K562 (cell line): ENCODE results near the gene CNOT6L. TPM values are rescaled to one million over a fixed set of nuclear protein-coding genes. Genes with fewer than 3 reads are reported as not detected.
A peak's percentile ranks its signal among the peaks of the same experiment; 100 is the strongest.

Experiments used
- C11orf30 ChIP-seq: fragments of 450-650 bp; IDR thresholded peaks from 2 replicates; pipeline ENCODE4 v1.6.1; 2016; ENCODE audit warnings: low read depth, mild to moderate bottlenecking
- CBFB ChIP-seq: sonication (generic); formaldehyde crosslinking; IDR thresholded peaks from 2 replicates; pipeline ENCODE4 v1.4.0; 2020; ENCODE audit warnings: mild to moderate bottlenecking, missing genetic modification reagents
- ETV1 ChIP-seq: fragments of 450-650 bp; conservative IDR thresholded peaks from 2 replicates; pipeline ENCODE4 v1.6.1; 2016; ENCODE audit warnings: missing genetic modification characterization, control low read depth, low read depth, missing compliant biosample characterization
- NR3C1 ChIP-seq: sonication (generic); formaldehyde crosslinking; IDR thresholded peaks from 2 replicates; pipeline ENCODE4 v1.8.1; 2022; ENCODE audit warnings: missing genetic modification reagents
- SIN3A ChIP-seq, 2 experiments: fragments of 150-350 bp in 1 of 2; IDR thresholded peaks; 2 replicates each; pipeline ENCODE4 v1.6.1; 2011 to 2016; ENCODE audit warnings: borderline replicate concordance in 2 of 2, low read depth in 2 of 2, low read length in 2 of 2, mild to moderate bottlenecking in 2 of 2, moderate library complexity in 2 of 2; ENCODE audit not compliant: control insufficient read depth in 1 of 2
- XRCC3 ChIP-seq: fragments of 450-650 bp; IDR thresholded peaks from 2 replicates; pipeline ENCODE4 v1.6.1; 2017; ENCODE audit warnings: mild to moderate bottlenecking, moderate library complexity
- ZC3H4 ChIP-seq: sonication (generic); formaldehyde crosslinking; IDR thresholded peaks from 2 replicates; pipeline ENCODE4 v1.9.0; 2021; ENCODE audit warnings: missing genetic modification reagents, borderline replicate concordance
- polyA plus RNA-seq, 8 experiments: library from polyadenylated mRNA; depleted of rRNA in 4 of 8; stranded (reverse) in 5 of 8; unstranded in 3 of 8; fragments of >200 nt; fragmentation: Nextera tagmentation in 2 of 8; fragmentation: Illumina TruSeq in 1 of 8; extraction: Ambion mirVana in 2 of 8; extraction: Trizol in 1 of 8; gene quantifications; 2 replicates each; pipeline versions ENCODE4 v1.2.1 to v1.2.3, GENCODE V29; 2011 to 2014; ENCODE audit warnings: inconsistent platforms in 1 of 8, missing spikeins in 1 of 8
- total RNA-seq, 7 experiments: library from RNA; depleted of rRNA in 6 of 7; stranded (reverse); fragments of >200 nt in 6 of 7; fragmentation: Illumina TruSeq in 2 of 7; extraction: Trizol in 2 of 7; gene quantifications; 2 replicates each; pipeline versions ENCODE4 v1.2.1 to v1.2.3, GENCODE V29; 2011 to 2021; ENCODE audit warnings: low replicate concordance in 1 of 7
- TF ChIP-seq, protein P1 (sequence below): fragments of 450-650 bp; IDR thresholded peaks from 2 replicates; pipeline ENCODE4 v1.6.1; 2016; ENCODE audit warnings: borderline replicate concordance
- TF ChIP-seq, protein P2 (sequence below): fragments of 450-650 bp; formaldehyde crosslinking; IDR thresholded peaks from 2 replicates; pipeline ENCODE4 v1.4.0; 2020; ENCODE audit warnings: mild to moderate bottlenecking, moderate library complexity
- TF ChIP-seq, protein P3 (sequence below): IDR thresholded peaks from 2 replicates; pipeline ENCODE4 v1.6.1; 2011; ENCODE audit warnings: borderline replicate concordance, low read depth, mild to moderate bottlenecking, moderate library complexity, low read length; ENCODE audit not compliant: insufficient read depth, poor library complexity, severe bottlenecking
- TF ChIP-seq, protein P4 (sequence below): fragments of 450-650 bp; formaldehyde crosslinking; IDR thresholded peaks from 2 replicates; pipeline ENCODE4 v1.4.0; 2020; ENCODE audit warnings: mild to moderate bottlenecking

Gene CNOT6L
- total and polyA plus RNA-seq, 9 of the 15 experiments (the other 6 are each of a cell fraction or from before 2014, with no cell fraction given): 3.7 to 27.9 (median 6.5) TPM

DNA sequence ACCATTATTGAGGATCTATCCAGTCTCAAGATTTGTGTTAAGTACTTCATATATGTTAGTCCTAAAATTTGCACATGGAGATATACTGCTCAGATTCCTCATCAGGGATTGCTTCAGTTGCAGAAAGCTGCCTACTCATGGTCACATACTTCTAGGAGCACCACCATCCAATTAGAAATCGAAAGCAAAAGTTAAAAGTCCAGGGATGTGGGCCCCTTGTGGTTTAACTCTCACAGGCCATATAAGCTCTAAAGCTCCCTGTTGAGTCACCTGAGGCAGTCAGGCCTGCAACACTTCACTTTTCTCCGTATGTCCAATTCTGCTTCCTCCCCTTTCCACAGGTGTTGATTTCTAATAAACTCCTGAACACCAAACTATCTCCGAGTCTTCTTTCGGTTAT, 84.2 kb downstream of the CNOT6L start (continued):
- TF ChIP-seq, protein P1, sequence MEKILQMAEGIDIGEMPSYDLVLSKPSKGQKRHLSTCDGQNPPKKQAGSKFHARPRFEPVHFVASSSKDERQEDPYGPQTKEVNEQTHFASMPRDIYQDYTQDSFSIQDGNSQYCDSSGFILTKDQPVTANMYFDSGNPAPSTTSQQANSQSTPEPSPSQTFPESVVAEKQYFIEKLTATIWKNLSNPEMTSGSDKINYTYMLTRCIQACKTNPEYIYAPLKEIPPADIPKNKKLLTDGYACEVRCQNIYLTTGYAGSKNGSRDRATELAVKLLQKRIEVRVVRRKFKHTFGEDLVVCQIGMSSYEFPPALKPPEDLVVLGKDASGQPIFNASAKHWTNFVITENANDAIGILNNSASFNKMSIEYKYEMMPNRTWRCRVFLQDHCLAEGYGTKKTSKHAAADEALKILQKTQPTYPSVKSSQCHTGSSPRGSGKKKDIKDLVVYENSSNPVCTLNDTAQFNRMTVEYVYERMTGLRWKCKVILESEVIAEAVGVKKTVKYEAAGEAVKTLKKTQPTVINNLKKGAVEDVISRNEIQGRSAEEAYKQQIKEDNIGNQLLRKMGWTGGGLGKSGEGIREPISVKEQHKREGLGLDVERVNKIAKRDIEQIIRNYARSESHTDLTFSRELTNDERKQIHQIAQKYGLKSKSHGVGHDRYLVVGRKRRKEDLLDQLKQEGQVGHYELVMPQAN: 0 out of 2 replicates have a peak, but pooled peaks have one; percentile 40
- TF ChIP-seq NR3C1 (CRISPR knock-in tag) (no peak), XRCC3 (no peak), ZC3H4 (CRISPR knock-in tag) (no peak), ETV1 (tag) (no peak), CBFB (CRISPR knock-in tag) (no peak), C11orf30 (peak; percentile 88), SIN3A (IDR thresholded peaks at IDR 0.05; ENCODE audit: borderline replicate concordance in 2 of 2, control insufficient read depth in 1 of 2, low read depth in 2 of 2, low read length in 2 of 2) (peak in 1 of 2 experiments; percentile 55; a peak in 1 of 4 replicates)
- TF ChIP-seq, protein P2, sequence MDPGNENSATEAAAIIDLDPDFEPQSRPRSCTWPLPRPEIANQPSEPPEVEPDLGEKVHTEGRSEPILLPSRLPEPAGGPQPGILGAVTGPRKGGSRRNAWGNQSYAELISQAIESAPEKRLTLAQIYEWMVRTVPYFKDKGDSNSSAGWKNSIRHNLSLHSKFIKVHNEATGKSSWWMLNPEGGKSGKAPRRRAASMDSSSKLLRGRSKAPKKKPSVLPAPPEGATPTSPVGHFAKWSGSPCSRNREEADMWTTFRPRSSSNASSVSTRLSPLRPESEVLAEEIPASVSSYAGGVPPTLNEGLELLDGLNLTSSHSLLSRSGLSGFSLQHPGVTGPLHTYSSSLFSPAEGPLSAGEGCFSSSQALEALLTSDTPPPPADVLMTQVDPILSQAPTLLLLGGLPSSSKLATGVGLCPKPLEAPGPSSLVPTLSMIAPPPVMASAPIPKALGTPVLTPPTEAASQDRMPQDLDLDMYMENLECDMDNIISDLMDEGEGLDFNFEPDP: no peak
- TF ChIP-seq, protein P3, sequence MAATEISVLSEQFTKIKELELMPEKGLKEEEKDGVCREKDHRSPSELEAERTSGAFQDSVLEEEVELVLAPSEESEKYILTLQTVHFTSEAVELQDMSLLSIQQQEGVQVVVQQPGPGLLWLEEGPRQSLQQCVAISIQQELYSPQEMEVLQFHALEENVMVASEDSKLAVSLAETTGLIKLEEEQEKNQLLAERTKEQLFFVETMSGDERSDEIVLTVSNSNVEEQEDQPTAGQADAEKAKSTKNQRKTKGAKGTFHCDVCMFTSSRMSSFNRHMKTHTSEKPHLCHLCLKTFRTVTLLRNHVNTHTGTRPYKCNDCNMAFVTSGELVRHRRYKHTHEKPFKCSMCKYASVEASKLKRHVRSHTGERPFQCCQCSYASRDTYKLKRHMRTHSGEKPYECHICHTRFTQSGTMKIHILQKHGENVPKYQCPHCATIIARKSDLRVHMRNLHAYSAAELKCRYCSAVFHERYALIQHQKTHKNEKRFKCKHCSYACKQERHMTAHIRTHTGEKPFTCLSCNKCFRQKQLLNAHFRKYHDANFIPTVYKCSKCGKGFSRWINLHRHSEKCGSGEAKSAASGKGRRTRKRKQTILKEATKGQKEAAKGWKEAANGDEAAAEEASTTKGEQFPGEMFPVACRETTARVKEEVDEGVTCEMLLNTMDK: peak; percentile 82
- TF ChIP-seq, protein P4, sequence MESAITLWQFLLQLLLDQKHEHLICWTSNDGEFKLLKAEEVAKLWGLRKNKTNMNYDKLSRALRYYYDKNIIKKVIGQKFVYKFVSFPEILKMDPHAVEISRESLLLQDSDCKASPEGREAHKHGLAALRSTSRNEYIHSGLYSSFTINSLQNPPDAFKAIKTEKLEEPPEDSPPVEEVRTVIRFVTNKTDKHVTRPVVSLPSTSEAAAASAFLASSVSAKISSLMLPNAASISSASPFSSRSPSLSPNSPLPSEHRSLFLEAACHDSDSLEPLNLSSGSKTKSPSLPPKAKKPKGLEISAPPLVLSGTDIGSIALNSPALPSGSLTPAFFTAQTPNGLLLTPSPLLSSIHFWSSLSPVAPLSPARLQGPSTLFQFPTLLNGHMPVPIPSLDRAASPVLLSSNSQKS (CRISPR knock-in tag): no peak
